ENCODE measurements around the gene PSKH1. TPM values are rescaled to one million over a fixed set of nuclear protein-coding genes. Genes with fewer than 3 reads are reported as not detected.

The PSKH1 gene
- total and polyA plus RNA-seq, 2 donors from 2014 or later = 23.6 to 33.2 TPM

- FAIRE-seq = no peak
- no peak overlapping the region for H3K4me3 ChIP-seq (ENCODE audit: low read length in 3 of 3)
- H3K36me3 ChIP-seq (ENCODE audit: control insufficient read depth in 2 of 3, insufficient read depth in 3 of 3, low read length in 3 of 3) = peaks cover 0 to 62% (median 51%) of the 10 kb centered on the region in 3 donors
- no peaks in the 10 kb centered on the region for H3K9me3 ChIP-seq (ENCODE audit: control insufficient read depth in 2 of 3, insufficient read depth in 1 of 3, low read length in 3 of 3)
- no peak overlapping the region for H3K9ac ChIP-seq (ENCODE audit: low read length in 3 of 3)
- H3K27ac ChIP-seq (ENCODE audit: low read depth in 2 of 2, low read length in 2 of 2) = no peak overlapping the region
- H3K27me3 ChIP-seq (ENCODE audit: control insufficient read depth, insufficient read depth, low read length) = no peaks in the 10 kb centered on the region
- TF ChIP-seq CTCF (IDR thresholded peaks at IDR 0.05; ENCODE audit: borderline replicate concordance, extremely low read depth, insufficient read depth) = no peak
- intact Hi-C loops (cut with DNase I) = no loop called here
- no peak for DNase-seq
- H3K4me1 ChIP-seq (ENCODE audit: control insufficient read depth in 2 of 3, insufficient read depth in 2 of 3, low read depth in 1 of 3, low read length in 3 of 3) = no peaks in the 10 kb centered on the region
These were observed 10.5 kb upstream of the PSKH1 start for GRCh38 chr16:67882374-67883145.

- DNase-seq = no peak
- Histone ChIP-seq H3K9me3 (ENCODE audit: control insufficient read depth in 2 of 3, insufficient read depth in 1 of 3, low read length in 3 of 3) (no peaks in the 10 kb centered on the region), H3K9ac (ENCODE audit: low read length in 3 of 3) (no peak overlapping the region), H3K4me1 (ENCODE audit: control insufficient read depth in 2 of 3, insufficient read depth in 2 of 3, low read depth in 1 of 3, low read length in 3 of 3) (no peaks in the 10 kb centered on the region), H3K27me3 (ENCODE audit: control insufficient read depth, insufficient read depth, low read length) (no peaks in the 10 kb centered on the region), H3K4me3 (ENCODE audit: low read length in 3 of 3) (no peak overlapping the region), H3K27ac (ENCODE audit: low read depth in 2 of 2, low read length in 2 of 2) (no peak overlapping the region), H3K36me3 (ENCODE audit: control insufficient read depth in 2 of 3, insufficient read depth in 3 of 3, low read length in 3 of 3) (peaks cover 0 to 55% (median 43%) of the 10 kb centered on the region in 3 donors)
- intact Hi-C loops (cut with DNase I) = no loop called here
- FAIRE-seq = no peak
- no peak for TF ChIP-seq CTCF (IDR thresholded peaks at IDR 0.05; ENCODE audit: borderline replicate concordance, extremely low read depth, insufficient read depth)
These were observed 9.7 kb upstream of the PSKH1 start for GRCh38 chr16:67883146-67883871.

DNA sequence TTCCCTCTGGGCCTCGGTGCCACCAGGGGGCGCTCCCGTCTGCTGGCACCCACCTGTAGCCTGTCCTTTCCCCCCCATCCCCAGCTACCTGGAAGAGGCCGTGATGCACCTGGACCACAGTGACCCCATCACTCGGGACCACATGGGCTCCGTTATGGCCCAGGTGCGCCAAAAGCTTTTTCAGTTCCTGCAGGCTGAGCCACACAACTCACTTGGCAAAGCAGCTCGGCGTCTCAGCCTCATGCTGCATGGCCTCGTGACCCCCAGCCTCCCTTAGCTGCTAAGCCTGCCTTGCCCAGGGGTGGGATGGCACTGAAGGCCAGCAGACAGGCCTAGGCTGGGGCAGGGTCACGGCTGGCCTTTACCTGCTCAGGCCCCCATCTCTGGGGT is 9.2 kb upstream of the PSKH1 start:
- intact Hi-C loops (cut with DNase I) = no loop called here
- DNase-seq (peak in 4 of 5 donors; percentile 32 to 76 (median 54)), FAIRE-seq (no peak)
- Histone ChIP-seq H3K27me3 (ENCODE audit: control insufficient read depth, insufficient read depth, low read length) (no peaks in the 10 kb centered on the region), H3K4me3 (ENCODE audit: low read length in 3 of 3) (no peak overlapping the region), H3K36me3 (ENCODE audit: control insufficient read depth in 2 of 3, insufficient read depth in 3 of 3, low read length in 3 of 3) (peaks cover 0 to 49% (median 38%) of the 10 kb centered on the region in 3 donors), H3K27ac (ENCODE audit: low read depth in 2 of 2, low read length in 2 of 2) (no peak overlapping the region), H3K9me3 (ENCODE audit: control insufficient read depth in 2 of 3, insufficient read depth in 1 of 3, low read length in 3 of 3) (no peaks in the 10 kb centered on the region), H3K9ac (ENCODE audit: low read length in 3 of 3) (no peak overlapping the region), H3K4me1 (ENCODE audit: control insufficient read depth in 2 of 3, insufficient read depth in 2 of 3, low read depth in 1 of 3, low read length in 3 of 3) (no peaks in the 10 kb centered on the region)
- peak; percentile 71 for TF ChIP-seq CTCF (IDR thresholded peaks at IDR 0.05; ENCODE audit: borderline replicate concordance, extremely low read depth, insufficient read depth)
